Ovary (tissue), 3 donors: ENCODE measurements around the gene PYGL.

Experiments
- CTCF ChIP-seq, 3 donors: fragments of 450-650 bp in 2 of 3; fragments of 200-600 bp in 1 of 3; IDR thresholded peaks; one replicate each; pipeline versions ENCODE4 v1.5.1 to v1.8.0; 2016 to 2022; ENCODE audit warnings: antibody characterized with exemption in 3 of 3, mild to moderate bottlenecking in 1 of 3
- POLR2A ChIP-seq: fragments of 450-650 bp; IDR thresholded peaks from one replicate; pipeline ENCODE4 v1.6.1; 2017; ENCODE audit warnings: antibody characterized with exemption, mild to moderate bottlenecking, moderate library complexity
- donor health status: DM: no; HTN: no; CAD: no.

GRCh38 chr14:50985859-50986331 is 41.6 kb upstream of the PYGL start:
- TF ChIP-seq CTCF (IDR thresholded peaks at IDR 0.05) (no peak), POLR2A (no peak)
